ENCODE measurements around the gene ADRM1.

ADRM1 gene

GRCh38 chr20:62314339-62314638 lies 11.5 kb downstream of the ADRM1 start:
- TF ChIP-seq GATA1 (IDR thresholded peaks at IDR 0.05; ENCODE audit: low read depth, low read length) (no peak), POLR2A (IDR thresholded peaks at IDR 0.05; ENCODE audit: low read length) (no peak)
- no peak for DNase-seq

GRCh38 chr20:62314711-62315302 lies 12.0 kb downstream of the ADRM1 start:
- no peak for DNase-seq
- TF ChIP-seq GATA1 (IDR thresholded peaks at IDR 0.05; ENCODE audit: low read depth, low read length) (no peak), POLR2A (IDR thresholded peaks at IDR 0.05; ENCODE audit: low read length) (no peak)

- DNase-seq: no peak
- no peak for TF ChIP-seq GATA1 (IDR thresholded peaks at IDR 0.05; ENCODE audit: low read depth, low read length)
- TF ChIP-seq POLR2A (IDR thresholded peaks at IDR 0.05; ENCODE audit: low read length): no peak
These were observed 13.0 kb downstream of the ADRM1 start for GRCh38 chr20:62315773-62316172.

GRCh38 chr20:62316331-62317166 lies 13.8 kb downstream of the ADRM1 start:
- no peak for DNase-seq
- TF ChIP-seq GATA1 (IDR thresholded peaks at IDR 0.05; ENCODE audit: low read depth, low read length) (no peak), POLR2A (IDR thresholded peaks at IDR 0.05; ENCODE audit: low read length) (no peak)

GRCh38 chr20:62317167-62317655 lies 14.4 kb downstream of the ADRM1 start:
- DNase-seq: no peak
- TF ChIP-seq POLR2A (IDR thresholded peaks at IDR 0.05; ENCODE audit: low read length) (no peak), GATA1 (IDR thresholded peaks at IDR 0.05; ENCODE audit: low read depth, low read length) (no peak)

- peak; percentile 12 to 40 for DNase-seq
- TF ChIP-seq GATA1 (IDR thresholded peaks at IDR 0.05; ENCODE audit: low read depth, low read length) (no peak), POLR2A (IDR thresholded peaks at IDR 0.05; ENCODE audit: low read length) (no peak)
These were observed 15.9 kb downstream of the ADRM1 start for GRCh38 chr20:62318400-62319345.

GRCh38 chr20:62319346-62319909 lies 16.6 kb downstream of the ADRM1 start:
- TF ChIP-seq POLR2A (IDR thresholded peaks at IDR 0.05; ENCODE audit: low read length) (no peak), GATA1 (IDR thresholded peaks at IDR 0.05; ENCODE audit: low read depth, low read length) (no peak)
- DNase-seq: peak in 1 of 2 experiments; percentile 22

- DNase-seq: peak; percentile 50 to 60
- TF ChIP-seq POLR2A (IDR thresholded peaks at IDR 0.05; ENCODE audit: low read length): no peak
- no peak for TF ChIP-seq GATA1 (IDR thresholded peaks at IDR 0.05; ENCODE audit: low read depth, low read length)
These were observed 18.0 kb downstream of the ADRM1 start for GRCh38 chr20:62320581-62321354.

- peak; percentile 64 to 70 for DNase-seq
- no peak for TF ChIP-seq GATA1 (IDR thresholded peaks at IDR 0.05; ENCODE audit: low read depth, low read length)
- TF ChIP-seq POLR2A (IDR thresholded peaks at IDR 0.05; ENCODE audit: low read length): no peak
These were observed 18.7 kb downstream of the ADRM1 start for GRCh38 chr20:62321521-62321948.

- DNase-seq: no peak
- TF ChIP-seq GATA1 (IDR thresholded peaks at IDR 0.05; ENCODE audit: low read depth, low read length) (no peak), POLR2A (IDR thresholded peaks at IDR 0.05; ENCODE audit: low read length) (no peak)
These were observed 19.2 kb downstream of the ADRM1 start for GRCh38 chr20:62321975-62322374.

GRCh38 chr20:62322492-62323041 lies 19.8 kb downstream of the ADRM1 start:
- DNase-seq: no peak
- TF ChIP-seq POLR2A (IDR thresholded peaks at IDR 0.05; ENCODE audit: low read length): no peak
- TF ChIP-seq GATA1 (IDR thresholded peaks at IDR 0.05; ENCODE audit: low read depth, low read length): no peak

- no peak for DNase-seq
- TF ChIP-seq POLR2A (IDR thresholded peaks at IDR 0.05; ENCODE audit: low read length): no peak
- no peak for TF ChIP-seq GATA1 (IDR thresholded peaks at IDR 0.05; ENCODE audit: low read depth, low read length)
These were observed 20.6 kb downstream of the ADRM1 start for GRCh38 chr20:62323146-62323979.
